ENCODE measurements around the gene BRI3.
A peak's percentile ranks its signal among the peaks of the same experiment; 100 is the strongest.

BRI3 gene

GRCh38 chr7:98254516-98254915, 27.0 kb upstream of the BRI3 start:
- no peak for DNase-seq

- DNase-seq, result peak in 1 of 2 donors; percentile 52
These were observed 26.4 kb upstream of the BRI3 start for GRCh38 chr7:98254951-98255610.

- DNase-seq, result no peak
These were observed 25.1 kb upstream of the BRI3 start for GRCh38 chr7:98256431-98256830.

- DNase-seq, result no peak
These were observed 23.8 kb upstream of the BRI3 start for GRCh38 chr7:98257701-98258100.

- DNase-seq, result no peak
These were observed 15.6 kb upstream of the BRI3 start for GRCh38 chr7:98265841-98266271.

- DNase-seq, result no peak
These were observed 14.6 kb upstream of the BRI3 start for GRCh38 chr7:98266840-98267239.

- no peak for DNase-seq
These were observed 14.2 kb upstream of the BRI3 start for GRCh38 chr7:98267303-98267702.

- DNase-seq, result no peak
These were observed 5.2 kb upstream of the BRI3 start for GRCh38 chr7:98276241-98276761.

- no peak for DNase-seq
These were observed 3.1 kb upstream of the BRI3 start for GRCh38 chr7:98278408-98278807.

GRCh38 chr7:98278936-98279335, 2.5 kb upstream of the BRI3 start:
- no peak for DNase-seq

GRCh38 chr7:98280296-98280695, 1.2 kb upstream of the BRI3 start:
- no peak for DNase-seq

GRCh38 chr7:98281757-98282606, 496 bp downstream of the BRI3 start:
- DNase-seq, result peak in 1 of 2 donors; percentile 22

GRCh38 chr7:98282703-98283102, 1.2 kb downstream of the BRI3 start:
- no peak for DNase-seq

- DNase-seq, result peak; percentile 10 to 68
These were observed 1.8 kb downstream of the BRI3 start for GRCh38 chr7:98283127-98283886.

- no peak for DNase-seq
These were observed 2.4 kb downstream of the BRI3 start for GRCh38 chr7:98283887-98284222.

- peak in 1 of 2 donors; percentile 60 for DNase-seq
These were observed 3.0 kb downstream of the BRI3 start for GRCh38 chr7:98284335-98285036.

GRCh38 chr7:98285157-98286092, 3.9 kb downstream of the BRI3 start:
- no peak for DNase-seq

- DNase-seq, result peak in 1 of 2 donors; percentile 64
These were observed 4.6 kb downstream of the BRI3 start for GRCh38 chr7:98286093-98286539.

GRCh38 chr7:98286701-98287485, 5.4 kb downstream of the BRI3 start:
- DNase-seq, result no peak

- no peak for DNase-seq
These were observed 6.0 kb downstream of the BRI3 start for GRCh38 chr7:98287486-98287959.

All from CD4-positive, alpha-beta T cell treated with Interleukin-4 for 1 hour (primary cell).